Inflammatory macrophage treated with lipopolysaccharide for 4 hours (primary cell): ENCODE measurements around the gene PRR36.
"Not testable (repeated sequence)": the region's sequence is repeated elsewhere in the genome, so short reads cannot be mapped to it uniquely, and the experiment has no call there.

Source experiments
- DNase-seq: peaks from one replicate; pipeline ENCODE4 v3.0.0-alpha.2; 2020

Gene PRR36

GRCh38 chr19:7870571-7871436, 3.4 kb downstream of the PRR36 start:
- DNase-seq = peak; percentile 38

DNA sequence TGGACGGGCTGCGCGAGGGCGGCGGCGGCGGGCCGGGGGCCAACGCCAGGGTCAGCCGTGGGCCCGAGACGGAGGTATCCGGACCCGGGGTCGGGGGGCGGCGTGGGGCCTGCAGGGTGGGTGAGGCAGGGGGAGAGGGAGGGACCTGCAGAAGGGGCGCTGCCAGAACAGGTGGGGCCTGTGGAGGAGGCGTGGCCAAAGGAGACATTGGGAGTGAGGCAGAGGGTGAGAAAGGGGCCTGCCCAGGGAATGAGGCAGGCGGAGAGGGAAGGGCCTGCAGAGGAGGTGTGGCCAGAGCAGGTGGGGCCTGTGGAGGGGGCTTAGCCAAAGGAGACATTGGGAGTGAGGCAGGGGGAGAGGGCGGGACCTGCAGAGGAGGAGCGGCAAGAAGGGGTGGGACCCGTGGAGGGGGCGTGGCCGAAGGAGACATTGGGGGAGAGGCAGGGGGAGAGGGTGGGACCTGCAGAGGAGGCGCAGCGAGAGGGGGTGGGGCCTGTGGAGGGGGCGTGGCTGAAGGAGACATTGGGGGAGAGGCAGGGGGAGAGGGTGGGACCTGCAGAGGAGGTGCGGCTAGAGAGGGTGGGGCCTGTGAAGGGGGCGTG, 4.2 kb downstream of the PRR36 start:
- DNase-seq = no peak

- peak; percentile 31 for DNase-seq
Measured at GRCh38 chr19:7869453-7869909, 4.7 kb downstream of the PRR36 start.

DNA sequence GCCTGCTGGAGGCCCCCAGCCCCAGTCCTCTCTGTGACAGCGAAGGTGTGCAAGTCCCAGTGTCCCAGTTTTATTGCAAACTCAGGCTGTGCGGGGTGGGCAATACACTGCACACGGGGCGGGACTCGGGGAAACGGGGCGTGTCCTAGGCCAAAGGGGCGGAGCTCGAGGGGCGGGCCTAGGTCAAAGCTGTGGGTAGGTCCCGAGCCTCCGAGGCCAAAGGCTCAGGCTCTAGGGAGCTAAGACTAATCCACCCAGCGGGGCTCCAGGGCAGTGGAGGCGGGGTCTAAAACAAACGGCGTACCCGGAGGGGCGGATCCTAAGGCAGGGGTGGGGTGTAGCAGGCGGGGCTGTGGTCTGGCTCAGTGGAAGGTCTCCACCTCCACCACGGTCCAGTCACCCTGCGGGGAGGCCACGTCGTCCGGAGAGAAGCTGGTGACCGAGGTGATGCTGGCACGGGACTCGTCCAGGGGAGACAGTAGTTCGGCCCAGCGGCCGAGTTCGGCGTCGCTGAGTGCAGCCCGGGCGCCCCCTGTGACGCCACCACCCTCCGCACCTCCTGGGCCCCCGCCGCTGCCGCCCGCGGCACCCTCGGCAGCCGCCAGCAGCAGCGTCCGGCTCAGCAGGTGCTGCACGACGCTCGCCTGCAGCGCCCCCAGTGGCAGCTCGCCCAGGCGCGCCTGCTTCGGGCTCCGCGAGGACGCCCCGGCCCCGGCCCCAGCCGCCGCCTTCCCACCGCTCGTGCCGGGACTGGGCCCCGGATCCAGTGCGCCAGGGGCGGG, 5.3 kb downstream of the PRR36 start:
- peak; percentile 61 for DNase-seq

GRCh38 chr19:7868326-7868670, 5.9 kb downstream of the PRR36 start:
- DNase-seq = no peak

DNA sequence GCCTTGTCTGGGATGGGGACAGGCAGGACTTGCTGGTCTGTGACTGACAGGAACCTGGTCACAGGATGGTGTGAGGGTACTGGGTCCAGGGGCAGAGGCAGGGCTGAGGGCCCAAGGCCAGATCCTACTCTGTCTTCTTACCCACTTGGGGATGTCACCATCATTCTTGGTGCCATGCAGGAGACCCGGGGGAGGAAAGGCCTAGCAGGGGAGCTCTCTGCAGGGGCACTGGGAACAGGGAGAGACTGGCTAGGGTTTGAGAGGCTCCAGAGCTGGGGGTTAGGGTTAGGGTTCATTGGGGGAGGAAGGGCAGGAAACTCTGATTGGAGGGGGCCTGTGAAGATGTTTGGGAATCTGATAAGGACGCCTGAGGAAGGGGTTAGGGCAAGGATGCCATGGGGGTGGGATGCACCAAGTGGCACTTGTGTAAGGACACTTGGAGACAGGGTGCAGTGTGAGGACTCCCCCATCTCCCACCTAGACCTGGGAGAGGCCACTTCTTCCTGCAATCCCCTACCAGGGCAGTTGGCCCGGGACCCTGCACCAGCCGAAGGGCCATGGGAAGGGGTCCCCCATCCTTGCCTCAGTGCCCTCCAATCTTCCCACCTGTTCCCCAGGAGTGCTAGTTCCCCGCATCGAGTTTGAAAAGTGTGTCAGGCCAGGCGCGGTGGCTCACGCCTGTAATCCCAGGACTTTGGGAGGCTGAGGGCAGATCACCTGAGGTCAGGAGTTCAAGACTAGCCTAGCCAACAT, 6.9 kb downstream of the PRR36 start:
- no peak for DNase-seq

DNA sequence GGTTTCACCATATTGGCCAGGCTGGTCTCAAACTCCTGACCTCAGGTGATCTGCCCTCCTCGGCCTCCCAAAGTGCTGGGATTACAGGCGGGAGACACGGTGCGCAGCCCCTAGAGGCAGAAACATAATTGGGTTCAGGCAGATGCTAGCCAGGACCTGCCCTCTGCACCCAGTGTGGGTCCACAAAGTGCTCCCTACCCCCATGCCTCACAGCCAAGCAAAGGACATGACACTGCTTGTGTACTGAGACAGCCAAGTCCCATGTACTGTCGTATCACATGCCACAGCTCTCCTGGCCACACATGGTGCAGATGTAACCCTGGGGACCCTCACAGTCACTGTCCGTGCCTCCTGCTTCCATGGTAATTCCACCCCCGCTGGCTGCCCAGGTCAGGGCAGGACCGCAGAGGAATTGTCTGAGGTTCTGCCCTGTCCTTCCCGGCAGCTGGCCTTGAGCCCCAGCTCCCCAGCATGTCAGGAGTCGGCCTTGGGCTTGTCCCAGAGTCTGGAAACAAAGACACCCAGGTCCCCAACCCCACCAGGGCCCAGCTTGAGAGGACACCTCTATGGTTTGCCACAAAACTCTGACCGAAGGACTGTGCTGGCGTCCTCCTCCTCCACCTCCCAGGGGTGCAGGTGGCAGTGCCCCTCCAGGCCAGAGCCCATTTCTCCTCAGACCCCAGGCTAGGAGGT, 7.6 kb downstream of the PRR36 start:
- DNase-seq = no peak

- no peak for DNase-seq
Measured at GRCh38 chr19:7865262-7865911, 8.8 kb downstream of the PRR36 start.

DNA sequence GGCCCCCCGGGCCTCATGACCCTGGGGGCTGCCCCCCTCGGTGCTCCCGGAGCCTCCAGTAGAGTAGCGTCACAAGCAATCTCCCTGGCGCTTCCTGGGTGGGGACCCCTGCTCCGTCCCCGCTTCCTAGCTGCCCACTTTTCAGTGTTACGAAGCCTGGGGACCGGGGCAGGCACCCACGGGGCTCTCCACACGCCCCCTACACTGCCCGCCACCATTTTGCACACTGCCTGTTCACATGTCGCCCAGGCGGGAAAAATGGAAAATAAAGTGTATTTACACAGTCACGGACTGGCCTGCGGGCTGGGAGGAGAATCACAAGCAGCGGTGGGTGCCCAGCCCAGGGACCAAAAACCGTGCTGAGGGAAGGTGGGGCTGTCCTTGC, 9.5 kb downstream of the PRR36 start:
- no peak for DNase-seq

GRCh38 chr19:7863971-7864689, 10.1 kb downstream of the PRR36 start:
- no peak for DNase-seq

GRCh38 chr19:7863157-7863970, 10.8 kb downstream of the PRR36 start:
- no peak for DNase-seq

DNA sequence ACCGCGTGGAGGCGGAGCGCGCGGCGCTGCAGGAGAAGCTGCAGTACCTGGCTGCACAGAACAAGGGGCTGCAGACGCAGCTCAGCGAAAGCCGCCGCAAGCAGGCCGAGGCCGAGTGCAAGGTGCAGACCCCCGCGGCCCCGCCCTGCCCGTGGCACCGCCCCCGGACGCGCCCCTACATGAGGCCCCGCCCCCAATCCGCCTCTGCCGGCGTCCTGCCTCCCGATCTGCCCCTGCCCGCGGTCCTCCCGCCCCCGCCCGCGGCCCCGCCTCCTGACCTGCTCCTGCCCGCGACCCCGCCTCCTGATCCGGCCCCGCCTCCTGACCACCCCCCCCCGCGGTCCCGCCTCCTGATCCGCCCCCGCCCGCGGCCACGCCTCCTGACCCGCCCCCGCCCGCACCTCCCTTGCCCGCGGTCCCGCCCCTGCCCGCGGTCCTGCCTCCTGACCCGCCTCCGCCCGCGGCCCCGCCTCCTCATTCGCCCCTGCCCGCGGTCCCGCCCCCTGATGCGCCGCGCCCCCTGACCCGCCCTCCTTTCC, 11.7 kb downstream of the PRR36 start:
- peak; percentile 38 for DNase-seq

DNA sequence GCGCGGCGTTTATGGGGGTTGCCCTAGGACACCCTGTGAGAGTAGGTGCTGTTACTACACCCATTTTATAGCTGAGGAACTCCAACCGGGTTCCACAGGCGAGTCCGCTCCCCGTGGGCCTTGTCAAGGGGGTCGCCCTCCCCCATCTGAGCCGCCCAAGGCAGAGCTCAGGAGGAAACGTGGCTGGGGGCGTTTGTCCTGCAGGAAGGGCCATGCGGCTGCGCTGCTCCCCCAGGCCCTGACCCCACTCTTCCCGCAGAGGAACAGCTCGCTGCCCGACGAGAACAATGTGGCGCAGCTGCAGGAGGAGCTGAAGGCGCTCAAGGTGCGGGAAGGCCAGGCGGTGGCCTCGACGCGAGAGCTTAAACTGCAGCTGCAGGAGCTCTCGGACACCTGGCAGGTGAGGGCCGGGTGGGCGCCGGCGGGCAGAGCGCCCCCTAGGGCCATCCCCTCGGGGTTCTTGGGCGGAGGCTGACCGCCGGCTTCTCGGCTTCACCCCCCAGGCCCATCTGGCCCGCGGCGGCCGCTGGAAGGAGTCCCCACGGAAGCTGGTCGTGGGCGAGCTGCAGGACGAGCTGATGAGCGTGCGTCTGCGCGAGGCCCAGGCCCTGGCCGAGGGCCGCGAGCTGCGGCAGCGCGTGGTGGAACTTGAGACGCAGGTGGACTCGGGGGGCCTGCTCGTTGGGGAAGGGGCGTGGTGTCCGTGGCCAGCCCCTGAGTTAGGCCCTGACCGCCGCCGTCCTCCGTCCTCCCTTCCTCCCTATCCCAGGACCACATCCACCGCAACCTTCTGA, 12.4 kb downstream of the PRR36 start:
- DNase-seq = no peak

- DNase-seq = no peak
Measured at GRCh38 chr19:7860714-7861618, 13.2 kb downstream of the PRR36 start.

GRCh38 chr19:7859831-7860713, 14.1 kb downstream of the PRR36 start:
- DNase-seq = no peak

GRCh38 chr19:7859087-7859486, 15.1 kb downstream of the PRR36 start:
- not testable (repeated sequence) for DNase-seq
